Measurements from ENCODE around the gene FARSA.
"Not testable (repeated sequence)": the region's sequence is repeated elsewhere in the genome, so short reads cannot be mapped to it uniquely, and the experiment has no call there.

FARSA gene

DNA sequence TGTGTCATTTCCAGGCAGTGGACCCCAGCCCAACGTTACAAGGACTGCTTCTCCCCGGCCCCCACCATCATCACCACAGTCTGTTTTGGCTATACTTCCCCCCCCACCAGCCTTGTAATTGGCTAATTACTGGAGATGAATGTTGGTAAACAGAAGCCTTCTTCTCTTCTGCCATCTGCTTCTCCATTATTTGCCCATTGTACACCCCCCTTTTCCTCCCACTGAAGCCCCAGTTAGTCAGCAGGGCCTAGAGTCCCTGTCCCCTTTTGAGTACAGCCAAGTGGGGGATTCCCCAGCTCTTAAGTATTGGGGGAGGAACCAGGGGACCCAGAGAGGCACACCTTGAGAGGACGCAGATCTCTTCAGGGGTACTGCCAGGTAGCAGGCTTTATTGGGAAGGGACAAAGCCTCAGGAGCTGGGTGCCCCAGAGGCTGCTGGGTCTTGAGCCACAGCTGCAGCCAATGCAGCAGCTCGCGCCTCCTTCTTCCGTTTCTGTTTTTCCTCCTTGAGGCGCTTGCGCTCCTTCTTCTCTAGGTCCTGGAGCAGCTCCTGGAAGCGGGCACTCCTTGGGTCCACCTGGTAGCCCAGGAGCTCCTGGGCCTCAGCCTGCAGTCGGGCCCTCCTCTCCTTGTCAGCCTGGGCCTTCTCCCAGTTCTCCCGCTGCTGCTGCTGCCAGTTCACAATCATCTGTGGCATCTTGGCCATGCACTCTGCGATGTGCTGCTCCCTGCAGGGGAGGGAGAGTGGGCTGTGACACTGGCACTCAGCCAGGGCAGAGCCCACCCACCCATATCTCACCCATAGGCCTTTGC is 20.5 kb upstream of the FARSA start:
- TF ChIP-seq, protein P1, sequence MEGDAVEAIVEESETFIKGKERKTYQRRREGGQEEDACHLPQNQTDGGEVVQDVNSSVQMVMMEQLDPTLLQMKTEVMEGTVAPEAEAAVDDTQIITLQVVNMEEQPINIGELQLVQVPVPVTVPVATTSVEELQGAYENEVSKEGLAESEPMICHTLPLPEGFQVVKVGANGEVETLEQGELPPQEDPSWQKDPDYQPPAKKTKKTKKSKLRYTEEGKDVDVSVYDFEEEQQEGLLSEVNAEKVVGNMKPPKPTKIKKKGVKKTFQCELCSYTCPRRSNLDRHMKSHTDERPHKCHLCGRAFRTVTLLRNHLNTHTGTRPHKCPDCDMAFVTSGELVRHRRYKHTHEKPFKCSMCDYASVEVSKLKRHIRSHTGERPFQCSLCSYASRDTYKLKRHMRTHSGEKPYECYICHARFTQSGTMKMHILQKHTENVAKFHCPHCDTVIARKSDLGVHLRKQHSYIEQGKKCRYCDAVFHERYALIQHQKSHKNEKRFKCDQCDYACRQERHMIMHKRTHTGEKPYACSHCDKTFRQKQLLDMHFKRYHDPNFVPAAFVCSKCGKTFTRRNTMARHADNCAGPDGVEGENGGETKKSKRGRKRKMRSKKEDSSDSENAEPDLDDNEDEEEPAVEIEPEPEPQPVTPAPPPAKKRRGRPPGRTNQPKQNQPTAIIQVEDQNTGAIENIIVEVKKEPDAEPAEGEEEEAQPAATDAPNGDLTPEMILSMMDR (IDR thresholded peaks at IDR 0.05; ENCODE audit: borderline replicate concordance, control extremely low read depth, extremely low read depth, insufficient read depth, missing control alignments): no peak
- DNase-seq (ENCODE audit: low spot score): no peak
- in situ Hi-C loops (cut with MboI; ENCODE audit: low sequenced_read_pairs, unreplicated experiment): no loop called here

- in situ Hi-C loops (cut with MboI; ENCODE audit: low sequenced_read_pairs, unreplicated experiment): no loop called here
Measured at GRCh38 chr19:12953138-12953798, 19.8 kb upstream of the FARSA start.

DNA sequence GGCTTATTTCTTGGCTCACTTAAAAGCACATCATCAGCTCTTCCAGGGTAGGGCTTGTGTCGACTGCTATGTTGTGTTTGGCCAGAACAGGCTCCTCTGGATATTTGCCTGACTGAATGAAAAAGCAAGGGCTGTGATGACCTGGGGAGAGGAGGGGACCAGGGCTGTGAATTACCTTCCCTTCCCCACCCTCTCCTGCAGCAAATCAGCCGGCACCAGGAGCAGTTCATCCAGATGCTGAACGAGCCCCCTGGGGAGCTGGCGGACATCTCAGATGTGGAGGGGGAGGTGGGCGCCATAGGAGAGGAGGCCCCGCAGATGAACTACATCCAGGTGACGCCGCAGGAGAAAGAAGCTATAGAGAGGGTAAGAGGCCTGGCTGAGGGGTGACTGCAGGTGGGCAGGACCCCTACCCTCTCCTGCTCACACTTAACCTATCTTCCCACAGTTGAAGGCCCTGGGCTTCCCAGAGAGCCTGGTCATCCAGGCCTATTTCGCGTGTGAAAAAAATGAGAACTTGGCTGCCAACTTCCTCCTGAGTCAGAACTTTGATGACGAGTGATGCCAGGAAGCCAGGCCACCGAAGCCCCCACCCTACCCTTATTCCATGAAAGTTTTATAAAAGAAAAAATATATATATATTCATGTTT is 19.1 kb upstream of the FARSA start:
- in situ Hi-C loops (cut with MboI; ENCODE audit: low sequenced_read_pairs, unreplicated experiment): no loop called here
- TF ChIP-seq, protein P1 (IDR thresholded peaks at IDR 0.05; ENCODE audit: borderline replicate concordance, control extremely low read depth, extremely low read depth, insufficient read depth, missing control alignments): no peak
- no peak for DNase-seq (ENCODE audit: low spot score)

More at GRCh38 chr19:12953138-12953798, 19.8 kb upstream of the FARSA start:
- TF ChIP-seq, protein P1 (IDR thresholded peaks at IDR 0.05; ENCODE audit: borderline replicate concordance, control extremely low read depth, extremely low read depth, insufficient read depth, missing control alignments): no peak
- DNase-seq (ENCODE audit: low spot score): no peak

- DNase-seq (ENCODE audit: low spot score); in situ Hi-C loops (cut with MboI; ENCODE audit: low sequenced_read_pairs, unreplicated experiment): not testable (repeated sequence)
Measured at GRCh38 chr19:12952050-12952449, 18.5 kb upstream of the FARSA start.

GRCh38 chr19:12949363-12950283 is 16.1 kb upstream of the FARSA start:
- TF ChIP-seq, protein P1 (IDR thresholded peaks at IDR 0.05; ENCODE audit: borderline replicate concordance, control extremely low read depth, extremely low read depth, insufficient read depth, missing control alignments): no peak
- no peak for DNase-seq (ENCODE audit: low spot score)
- in situ Hi-C loops (cut with MboI; ENCODE audit: low sequenced_read_pairs, unreplicated experiment): no loop called here

GRCh38 chr19:12948612-12949362 is 15.3 kb upstream of the FARSA start:
- in situ Hi-C loops (cut with MboI; ENCODE audit: low sequenced_read_pairs, unreplicated experiment): no loop called here
- TF ChIP-seq, protein P1 (IDR thresholded peaks at IDR 0.05; ENCODE audit: borderline replicate concordance, control extremely low read depth, extremely low read depth, insufficient read depth, missing control alignments): no peak
- DNase-seq (ENCODE audit: low spot score): no peak
